Measurements from ENCODE around the gene SPON2.

SPON2 gene

DNA sequence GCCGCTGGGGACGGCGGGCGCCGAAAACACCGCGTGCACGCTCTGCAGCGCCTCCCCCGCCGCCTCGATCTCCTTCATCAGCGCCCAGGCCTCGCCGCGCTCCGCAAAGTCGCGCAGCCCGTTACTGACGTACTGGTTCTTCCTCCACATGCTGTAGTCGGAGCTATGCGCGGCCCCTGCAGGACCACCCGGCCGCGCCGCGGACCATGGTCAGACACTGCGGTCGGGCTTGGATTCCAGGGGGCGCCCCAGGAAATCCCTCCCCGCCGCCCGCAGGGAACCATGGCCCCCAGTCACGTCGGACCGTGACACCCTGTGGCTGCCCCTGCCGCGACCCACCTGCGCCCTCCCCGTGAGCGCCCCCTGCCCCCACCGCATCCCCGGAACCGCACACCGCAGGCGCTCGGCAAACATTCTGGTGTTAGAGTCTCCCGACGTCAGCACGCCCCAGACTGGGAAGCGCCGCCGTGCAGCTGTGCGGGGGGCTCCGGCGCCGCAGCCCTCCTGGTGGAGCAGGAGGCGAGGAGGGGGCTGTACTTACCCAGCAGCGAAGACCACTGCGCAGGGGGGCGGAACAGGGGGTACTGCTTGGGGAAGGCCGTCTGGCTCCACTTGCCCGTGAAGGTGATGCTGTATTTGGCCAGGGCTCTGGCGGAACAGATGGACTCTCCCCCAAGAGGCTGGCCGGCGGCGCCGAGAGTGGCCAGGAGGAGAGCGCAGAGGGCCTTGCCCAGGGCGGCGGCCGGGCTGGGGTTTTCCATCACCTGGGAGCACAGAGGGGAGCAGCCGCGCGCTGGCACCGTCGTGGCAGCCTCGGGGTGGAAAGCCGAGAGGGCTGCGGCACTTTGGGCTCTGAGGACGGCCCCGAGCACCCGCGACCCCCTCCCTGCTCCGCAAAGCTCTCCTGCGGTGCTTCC lies 814 bp downstream of the SPON2 start:
- DNase-seq, result no peak

DNA sequence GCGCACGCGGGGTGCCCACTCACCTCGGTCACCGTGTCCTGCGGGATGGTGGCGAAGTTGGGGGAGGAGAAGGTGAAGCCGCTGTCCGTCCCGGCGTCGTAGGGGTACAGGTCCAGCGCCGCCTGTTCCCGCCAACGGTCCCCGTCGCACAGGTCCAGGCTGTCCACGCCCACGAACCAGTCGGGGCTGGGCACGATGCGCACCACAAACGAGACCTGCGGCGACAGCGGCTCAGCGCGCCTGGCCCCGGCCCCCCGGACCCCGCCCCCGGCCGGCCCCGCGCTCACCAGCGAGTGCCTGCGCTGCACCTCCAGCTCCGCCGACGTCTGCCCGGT lies 1.4 kb downstream of the SPON2 start:
- no peak for DNase-seq

- no peak for DNase-seq
These were observed 2.0 kb downstream of the SPON2 start for GRCh38 chr4:1170156-1170975.

GRCh38 chr4:1169691-1170096 lies 2.7 kb downstream of the SPON2 start:
- no peak for DNase-seq

GRCh38 chr4:1169171-1169671 lies 3.2 kb downstream of the SPON2 start:
- DNase-seq, result no peak

GRCh38 chr4:1168191-1169101 lies 3.9 kb downstream of the SPON2 start:
- no peak for DNase-seq

GRCh38 chr4:1167244-1167949 lies 5.0 kb downstream of the SPON2 start:
- peak; percentile 61 for DNase-seq

GRCh38 chr4:1166509-1167243 lies 5.7 kb downstream of the SPON2 start:
- no peak for DNase-seq

- no peak for DNase-seq
These were observed 7.3 kb downstream of the SPON2 start for GRCh38 chr4:1164956-1165545.

- DNase-seq, result no peak
These were observed 7.9 kb downstream of the SPON2 start for GRCh38 chr4:1164444-1164843.

DNA sequence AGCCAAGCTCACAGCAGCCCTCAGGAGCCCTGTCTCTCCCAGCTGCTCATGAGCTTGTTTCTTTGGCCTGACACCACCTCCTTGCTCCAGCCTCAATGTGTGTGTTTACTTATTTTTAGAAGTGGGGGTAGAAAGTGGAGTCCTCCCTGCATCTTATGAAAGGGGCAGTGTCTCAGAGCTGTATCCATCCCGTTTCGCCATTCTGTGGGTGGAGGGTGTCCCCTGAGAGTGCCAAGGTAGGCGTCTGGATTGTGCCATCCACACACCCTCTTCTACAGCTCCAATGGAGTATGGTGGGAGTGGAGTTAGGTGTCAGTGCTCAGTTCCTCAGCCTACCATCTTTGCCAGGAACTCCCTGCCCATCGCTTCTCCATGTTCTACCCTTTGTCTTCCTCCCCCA lies 8.3 kb downstream of the SPON2 start:
- DNase-seq, result no peak

DNA sequence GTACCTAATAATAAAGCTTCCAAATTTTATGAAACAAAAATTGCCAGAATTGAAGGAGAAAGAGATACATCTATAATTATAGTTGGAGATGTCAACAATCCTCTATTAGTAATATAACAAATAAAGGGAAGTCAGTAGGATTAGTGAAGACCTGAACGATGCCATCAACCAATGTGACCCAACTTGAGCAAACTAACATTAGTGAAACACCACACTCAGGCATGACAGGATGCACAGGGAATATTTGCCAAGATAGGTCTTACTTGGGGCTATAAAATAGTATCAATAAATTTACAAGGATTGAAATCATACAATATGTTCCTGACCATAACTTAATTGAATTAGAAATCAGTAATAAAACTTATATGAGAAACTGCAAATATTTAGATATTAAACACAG lies 12.0 kb downstream of the SPON2 start:
- no peak for DNase-seq

DNA sequence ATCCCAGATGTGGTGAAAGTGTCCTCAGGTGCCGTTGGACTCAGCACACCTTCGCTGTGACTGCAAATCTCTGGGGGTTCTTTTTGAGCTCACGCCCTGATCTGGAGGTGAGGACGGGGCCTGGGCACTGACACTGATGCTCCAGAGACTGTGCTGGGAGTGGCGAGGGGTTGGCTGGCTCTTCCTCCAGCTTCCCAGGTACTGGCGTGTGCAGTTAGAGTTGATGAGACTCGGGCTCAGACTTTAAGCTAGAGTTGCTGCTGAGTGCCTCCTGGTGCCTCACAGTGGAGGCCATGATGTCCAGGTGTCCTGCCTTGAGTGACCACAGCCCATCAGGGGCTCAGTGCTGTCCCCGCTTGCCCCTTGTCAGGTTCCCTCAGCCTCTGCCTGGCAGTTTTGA lies 16.3 kb downstream of the SPON2 start:
- no peak for DNase-seq

- DNase-seq, result no peak
These were observed 17.1 kb downstream of the SPON2 start for GRCh38 chr4:1155314-1155713.

GRCh38 chr4:1154523-1155182 lies 17.7 kb downstream of the SPON2 start:
- no peak for DNase-seq

- no peak for DNase-seq
These were observed 18.3 kb downstream of the SPON2 start for GRCh38 chr4:1154126-1154522.

DNA sequence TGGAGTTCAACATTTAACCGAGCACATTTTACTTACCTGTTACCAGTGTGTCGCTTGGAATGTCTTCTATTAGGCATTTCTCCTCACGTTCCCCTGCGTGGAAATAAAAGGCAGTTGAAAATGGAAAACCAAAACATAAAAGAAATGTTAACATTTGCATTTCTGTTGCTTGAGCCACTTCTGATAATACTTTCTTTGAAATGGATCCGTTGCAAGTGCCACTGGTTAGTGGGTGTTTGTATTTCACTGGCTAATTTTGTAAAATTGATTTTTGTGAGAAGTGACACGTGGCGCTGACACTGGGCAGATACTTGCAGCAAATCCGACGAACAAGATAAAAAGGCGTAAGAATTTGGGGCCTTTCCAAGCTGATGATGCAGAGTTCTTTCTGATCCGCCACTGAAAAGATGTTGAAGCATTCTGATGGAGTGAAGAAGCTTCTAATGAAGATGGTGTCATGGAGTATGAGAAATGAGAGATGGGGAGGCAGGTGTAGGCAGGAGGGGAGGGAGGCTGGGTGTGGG lies 18.8 kb downstream of the SPON2 start:
- no peak for DNase-seq

GRCh38 chr4:1152290-1152689 lies 20.1 kb downstream of the SPON2 start:
- no peak for DNase-seq

DNA sequence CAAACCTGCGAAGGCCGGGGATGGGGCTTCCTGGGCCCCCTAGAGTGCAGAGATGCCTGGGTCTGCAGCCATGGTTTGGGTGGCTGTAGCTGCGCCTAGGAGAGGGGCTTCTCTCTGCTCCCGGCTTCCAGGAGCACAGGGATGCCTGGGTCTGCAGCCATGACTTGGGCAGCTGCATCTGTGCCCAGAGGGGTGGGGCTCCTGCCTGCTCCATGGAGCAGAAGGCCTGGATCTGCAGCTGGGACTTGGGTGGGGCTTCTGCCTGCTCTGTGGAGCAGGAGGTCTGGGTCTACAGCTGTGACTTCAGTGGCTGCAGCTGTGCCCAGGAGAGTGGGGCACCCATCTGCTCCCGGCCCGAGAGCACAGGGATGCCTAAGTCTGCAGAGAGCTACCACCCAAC lies 20.8 kb downstream of the SPON2 start:
- no peak for DNase-seq

- no peak for DNase-seq
These were observed 21.5 kb downstream of the SPON2 start for GRCh38 chr4:1150875-1151274.

All from midbrain (tissue), 1 donor.